GM12892 (cell line): ENCODE measurements around the gene HINT2.

ENCODE experiments used
- DNase-seq: peaks from one replicate; pipeline ENCODE4 v3.0.0; 2011; ENCODE audit not compliant: insufficient read length
- FAIRE-seq: peaks from 2 replicates; lab custom pipeline; 2011; peaks lifted over from hg19 to GRCh38; lab: Jason Lieb, UNC
- POLR2A ChIP-seq: IDR thresholded peaks from 2 replicates; pipeline ENCODE4 v1.6.1; 2011; ENCODE audit warnings: low read depth, low read length, control low read depth
- POLR2AphosphoS5 ChIP-seq: IDR thresholded peaks from 2 replicates; pipeline ENCODE4 v1.6.1; 2011; ENCODE audit warnings: low read depth, low read length, control low read depth
- TAF1 ChIP-seq: IDR thresholded peaks from 2 replicates; pipeline ENCODE4 v1.6.1; 2011; ENCODE audit warnings: low read depth, mild to moderate bottlenecking, control low read depth, low read length, borderline replicate concordance

The HINT2 gene

DNA sequence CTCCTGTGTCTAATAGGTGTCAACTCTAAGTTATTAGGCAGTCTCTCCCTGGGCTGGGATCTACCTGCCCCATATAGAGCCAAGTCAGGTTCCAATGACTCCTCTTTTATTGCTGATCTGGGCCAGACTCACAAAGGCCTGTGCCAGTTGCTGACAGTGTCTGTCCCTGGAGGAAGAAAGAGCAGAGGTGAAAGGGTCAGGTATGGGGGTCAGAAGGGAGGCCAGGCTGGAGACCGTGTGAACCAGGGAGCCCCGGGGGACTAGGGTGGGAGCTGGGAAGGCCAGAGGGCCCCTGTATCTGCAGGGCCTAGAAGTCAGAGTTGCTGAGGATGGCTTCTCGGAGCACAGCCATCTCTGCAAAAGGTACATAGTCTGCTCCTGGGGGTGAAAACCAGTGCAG is 3.5 kb upstream of the HINT2 start:
- no peak for DNase-seq
- TF ChIP-seq POLR2AphosphoS5 (no peak), POLR2A (no peak), TAF1 (no peak)
- no peak for FAIRE-seq

DNA sequence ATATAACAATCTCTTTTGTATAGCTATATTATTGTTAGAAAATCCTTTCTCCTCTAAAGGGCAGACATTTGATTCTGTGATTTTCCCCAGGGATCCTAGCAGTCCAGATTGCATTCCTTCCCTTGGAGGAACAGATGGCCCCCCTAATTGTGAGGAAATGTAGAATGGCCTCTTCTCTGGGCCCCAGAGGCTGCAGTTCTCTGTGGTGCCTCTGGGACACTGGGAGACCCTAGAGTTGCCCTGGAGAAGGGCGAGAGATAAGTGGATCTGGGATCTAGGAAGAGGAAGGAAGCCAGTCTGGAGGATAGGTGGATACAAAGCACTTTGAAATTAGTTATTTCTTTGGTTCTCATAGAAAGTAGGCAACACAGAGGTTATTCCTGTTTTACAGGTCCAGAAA is 1.9 kb upstream of the HINT2 start:
- FAIRE-seq, result no peak
- no peak for DNase-seq
- TF ChIP-seq POLR2AphosphoS5, result no peak
- TF ChIP-seq TAF1, result no peak
- no peak for TF ChIP-seq POLR2A

DNA sequence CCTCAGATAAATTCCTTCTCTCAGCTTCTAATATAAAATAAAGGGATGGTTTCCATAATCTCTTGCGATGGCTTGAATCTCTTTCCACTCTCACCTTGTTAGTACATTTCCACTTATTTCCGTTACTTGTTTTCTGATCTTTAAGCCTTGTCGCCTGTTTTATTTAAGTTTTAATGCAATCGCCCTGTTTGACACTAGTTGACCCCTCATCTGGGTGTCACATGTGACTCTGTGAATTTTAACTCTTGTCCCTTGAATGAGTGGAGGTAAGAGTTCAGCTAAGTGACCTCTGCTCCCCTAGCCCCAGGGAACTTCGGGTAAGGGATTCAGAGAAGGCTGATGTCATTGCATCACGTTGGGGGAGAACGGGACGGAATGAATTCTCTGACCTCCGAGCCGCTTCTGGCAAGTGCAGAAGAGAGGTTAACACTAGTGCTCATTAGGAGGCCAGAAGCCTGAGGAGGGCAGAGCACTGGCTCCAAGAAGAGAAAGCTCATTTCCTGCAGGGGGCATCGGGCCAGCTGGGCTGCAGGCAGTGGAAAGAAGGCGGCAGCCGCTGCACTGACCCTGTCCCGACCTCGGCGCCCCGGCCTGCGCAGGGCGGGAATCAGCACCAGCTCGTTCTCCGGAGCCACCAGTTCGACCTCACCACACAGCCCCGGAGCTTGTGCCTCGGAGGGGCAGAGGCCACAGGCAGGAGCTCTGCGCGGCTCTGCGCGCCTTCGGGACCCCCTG is 569 bp downstream of the HINT2 start:
- DNase-seq, result peak; percentile 42
- no peak for TF ChIP-seq TAF1
- TF ChIP-seq POLR2AphosphoS5, result no peak
- no peak for TF ChIP-seq POLR2A
- FAIRE-seq, result no peak

DNA sequence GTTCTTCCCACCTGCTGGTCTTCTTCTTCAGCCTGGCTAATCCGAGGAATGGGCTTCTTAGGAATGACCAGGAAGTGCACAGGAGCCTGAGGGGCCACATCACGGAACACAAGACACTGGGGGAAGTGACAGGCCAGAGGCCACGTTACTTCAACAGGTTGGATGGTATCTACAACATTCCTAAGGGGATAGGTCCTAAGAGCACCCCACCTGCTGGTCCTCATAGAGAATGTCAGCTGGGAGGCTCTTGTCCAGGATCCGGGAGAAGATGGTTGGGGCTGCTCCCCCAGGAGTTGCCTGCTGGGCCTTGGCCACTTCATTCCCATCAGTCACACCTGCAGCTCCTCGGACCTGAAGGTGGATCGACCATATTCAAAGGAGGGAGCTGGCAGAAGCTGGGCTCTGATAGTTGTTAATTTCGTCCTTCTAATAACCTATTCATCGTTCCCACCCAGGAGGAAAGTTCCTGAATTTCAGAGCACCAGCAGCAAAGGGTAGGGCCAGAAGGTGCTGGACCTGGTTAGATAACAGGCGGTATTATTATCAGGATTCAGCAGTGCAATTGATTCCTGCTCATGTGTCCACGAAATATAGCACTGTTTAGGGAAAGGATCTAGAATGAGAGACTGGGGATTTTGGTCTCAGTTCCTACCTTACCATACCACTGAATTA is 1.3 kb downstream of the HINT2 start:
- no peak for TF ChIP-seq POLR2A
- TF ChIP-seq POLR2AphosphoS5, result no peak
- no peak for TF ChIP-seq TAF1
- DNase-seq, result no peak
- FAIRE-seq, result no peak

DNA sequence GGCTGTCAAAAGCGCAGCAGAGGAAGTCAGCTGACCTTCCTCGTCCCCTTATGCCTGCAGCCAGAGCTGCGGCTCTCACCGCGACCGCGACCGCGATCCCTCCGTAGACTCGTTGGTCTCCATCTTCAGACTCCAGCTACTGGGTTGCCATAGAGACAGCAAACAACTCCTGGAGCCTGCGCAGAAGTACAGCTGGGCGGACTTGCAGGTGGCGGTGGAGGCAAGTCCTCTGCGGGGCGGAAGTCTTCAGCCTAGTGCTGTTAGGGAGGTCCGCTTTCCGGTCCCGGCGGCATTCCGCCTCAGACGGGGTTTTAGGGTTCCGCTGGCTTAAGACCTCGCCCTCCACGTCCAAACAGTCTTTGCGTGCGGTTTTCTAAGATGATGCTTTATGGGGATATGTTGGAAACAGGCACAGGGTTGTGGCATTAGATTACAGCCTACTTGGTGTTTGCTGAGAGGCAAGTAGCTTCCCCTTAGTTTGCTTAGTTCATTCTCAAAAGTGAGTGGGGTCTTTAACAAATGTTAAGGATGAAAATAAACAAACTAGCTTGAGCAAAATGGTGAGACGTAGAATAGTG is 2.7 kb downstream of the HINT2 start, which contains the start of gene SPAG8:
Gene SPAG8, minus strand, starts transcription at position 238 of the 578 bp plus-strand sequence. Its CDS starts 115 bp downstream, at position 123.
- FAIRE-seq (peak; percentile 97), DNase-seq (peak; percentile 92)
- TF ChIP-seq POLR2A (peak; percentile 32; the same call in 1 of the 2 replicates), POLR2AphosphoS5 (peak; percentile 38; the same call in 1 of the 2 replicates), TAF1 (no peak)

DNA sequence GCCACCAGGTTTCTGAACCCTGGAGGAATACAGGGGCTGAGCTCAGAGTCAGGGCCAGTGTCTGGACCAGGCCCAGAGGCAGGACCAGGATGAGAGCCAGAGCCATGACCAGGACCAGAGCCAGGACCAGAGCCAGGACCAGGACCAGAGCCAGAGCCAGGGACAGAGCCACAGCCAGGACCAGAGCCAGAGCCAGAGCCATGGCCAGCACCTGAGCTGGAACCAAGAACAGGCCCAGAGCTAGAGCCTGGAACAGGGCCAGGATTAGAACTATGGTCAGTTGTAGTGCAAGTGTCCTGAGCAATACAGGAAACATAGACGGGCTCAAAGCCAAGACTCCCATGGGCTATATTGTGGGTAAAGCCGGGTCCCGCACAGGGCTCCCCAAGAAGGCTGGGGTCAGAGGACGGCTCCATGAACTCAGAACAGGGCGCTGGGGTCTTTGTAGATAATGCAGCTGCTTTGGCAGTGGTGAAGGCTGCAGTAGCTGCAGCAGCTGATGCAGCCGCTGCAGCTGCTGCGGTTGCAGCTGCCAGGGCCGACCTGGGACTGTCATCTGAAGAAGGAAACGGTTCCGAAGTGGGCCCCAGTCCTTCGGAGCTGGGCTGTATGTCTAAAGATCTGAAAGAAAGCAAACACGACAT is 3.3 kb downstream of the HINT2 start:
- DNase-seq, result no peak
- FAIRE-seq, result no peak
- TF ChIP-seq POLR2AphosphoS5 (no peak), TAF1 (no peak), POLR2A (no peak)

DNA sequence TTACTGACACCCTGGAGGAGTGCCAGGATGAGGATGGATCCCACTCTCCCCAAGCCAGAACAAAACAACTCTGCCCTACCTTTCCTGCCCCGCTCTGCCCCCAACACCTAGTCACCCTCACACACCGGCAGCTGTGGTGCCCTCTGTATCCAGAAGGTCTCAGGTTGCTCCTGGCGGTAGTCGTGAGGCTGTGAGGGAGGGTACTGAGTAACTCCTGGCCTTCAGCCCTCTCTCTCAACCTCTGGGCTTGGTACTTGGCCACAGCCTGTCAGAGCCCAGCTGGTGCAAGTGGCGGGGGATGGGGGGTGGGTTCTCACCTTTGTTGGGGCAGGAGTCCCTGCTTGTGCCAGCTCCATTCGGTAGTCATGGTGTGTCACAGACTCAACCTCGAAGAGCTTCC is 4.7 kb downstream of the HINT2 start:
- TF ChIP-seq TAF1 (no peak), POLR2AphosphoS5 (no peak), POLR2A (no peak)
- FAIRE-seq (no peak), DNase-seq (no peak)

DNA sequence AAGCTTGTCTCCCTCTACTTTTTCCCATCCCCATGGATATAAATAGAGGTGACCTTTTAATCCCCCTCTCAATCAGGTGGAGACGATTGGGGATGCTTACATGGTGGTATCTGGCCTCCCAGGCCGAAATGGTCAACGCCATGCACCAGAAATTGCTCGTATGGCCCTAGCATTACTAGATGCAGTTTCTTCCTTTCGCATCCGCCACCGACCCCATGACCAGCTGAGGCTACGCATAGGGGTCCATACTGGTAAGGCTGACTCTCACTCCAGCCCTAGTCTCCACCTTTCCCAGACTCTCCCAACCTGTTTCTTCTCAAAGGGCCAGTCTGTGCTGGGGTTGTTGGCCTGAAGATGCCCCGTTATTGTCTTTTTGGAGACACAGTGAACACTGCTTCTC is 6.4 kb downstream of the HINT2 start:
- no peak for FAIRE-seq
- no peak for DNase-seq
- TF ChIP-seq TAF1, result no peak
- TF ChIP-seq POLR2AphosphoS5, result no peak
- TF ChIP-seq POLR2A, result no peak

DNA sequence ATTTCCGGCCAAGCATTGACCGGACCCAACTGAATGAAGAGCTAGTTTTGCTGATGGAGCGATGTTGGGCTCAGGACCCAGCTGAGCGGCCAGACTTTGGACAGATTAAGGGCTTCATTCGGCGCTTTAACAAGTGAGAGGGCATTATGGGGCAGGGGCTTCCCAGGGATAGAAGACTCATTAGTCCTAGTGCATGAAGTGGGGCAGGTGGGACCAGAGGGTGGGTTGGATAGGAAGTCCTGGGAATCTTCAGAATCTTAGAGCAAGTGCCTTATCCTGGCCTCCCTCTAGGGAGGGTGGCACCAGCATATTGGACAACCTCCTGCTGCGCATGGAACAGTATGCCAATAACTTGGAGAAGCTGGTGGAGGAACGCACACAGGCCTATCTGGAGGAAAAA is 8.7 kb downstream of the HINT2 start:
- no peak for DNase-seq
- no peak for FAIRE-seq
- TF ChIP-seq POLR2A (no peak), TAF1 (no peak), POLR2AphosphoS5 (no peak)

DNA sequence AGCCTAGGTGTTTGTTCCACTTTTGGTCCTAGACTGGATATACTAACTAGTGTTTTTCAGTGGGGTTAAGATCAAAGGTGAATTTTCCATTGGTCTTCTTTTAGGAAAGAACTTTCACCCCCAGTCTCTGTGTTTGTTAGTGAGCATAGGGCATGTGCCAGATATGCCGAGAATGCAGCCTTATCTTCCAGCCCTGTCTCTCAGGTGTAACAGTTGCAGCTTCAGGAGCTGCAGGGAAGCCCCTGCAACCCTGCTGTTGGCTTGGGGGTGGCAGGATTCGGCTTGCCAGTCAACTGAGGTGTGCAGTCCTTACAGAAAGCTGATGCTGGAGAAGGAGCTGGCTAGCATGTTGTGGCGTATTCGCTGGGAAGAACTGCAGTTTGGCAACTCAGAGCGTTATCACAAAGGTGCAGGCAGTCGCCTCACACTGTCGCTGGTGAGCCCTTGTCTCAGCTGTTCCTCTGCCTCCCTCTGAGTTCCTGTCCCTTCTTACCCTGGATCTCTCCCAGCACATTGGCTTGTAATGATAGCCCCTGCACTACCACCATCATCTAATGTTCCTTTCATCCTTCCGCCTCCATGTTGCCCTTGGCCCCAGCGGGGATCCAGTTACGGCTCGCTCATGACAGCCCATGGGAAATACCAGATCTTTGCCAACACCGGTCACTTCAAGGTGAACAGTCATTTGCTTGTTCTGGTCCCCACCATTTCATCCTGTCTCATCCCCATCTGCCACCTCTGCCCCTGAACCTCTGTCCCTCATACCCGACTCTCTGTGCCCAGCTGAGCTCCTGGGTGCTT is 13.3 kb downstream of the HINT2 start:
- TF ChIP-seq POLR2A, result no peak
- no peak for DNase-seq
- FAIRE-seq, result no peak

DNA sequence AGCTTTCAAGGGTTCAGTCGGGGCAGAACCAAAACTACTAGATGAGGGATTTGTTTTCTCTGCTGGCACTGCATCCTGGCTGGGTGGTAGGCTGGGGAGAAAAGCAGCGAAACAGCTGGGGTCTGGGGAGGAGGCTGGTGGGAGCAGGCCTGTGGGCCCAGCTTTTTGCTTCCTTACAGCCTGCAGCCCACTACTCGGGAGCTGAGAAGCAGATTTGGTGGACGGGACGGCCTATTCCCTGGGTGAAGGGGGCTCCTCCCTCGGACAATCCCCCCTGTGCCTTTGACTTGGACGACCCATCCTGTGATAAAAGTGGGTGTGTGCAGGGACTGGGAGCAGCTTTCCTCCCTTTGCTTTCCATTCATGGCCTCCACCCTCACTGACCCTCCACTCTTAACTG is 14.3 kb downstream of the HINT2 start:
- FAIRE-seq (no peak), DNase-seq (no peak)
- TF ChIP-seq POLR2A, result no peak
